SH-SY5Y (cell line): ENCODE results near the gene SNCA.

Experiments
- GATA2 ChIP-seq: IDR thresholded peaks from 2 replicates; pipeline ENCODE4 v1.6.1; 2011; ENCODE audit warnings: mild to moderate bottlenecking, low read depth, low read length
- GATA3 ChIP-seq: IDR thresholded peaks from 2 replicates; pipeline ENCODE4 v1.6.1; 2011; ENCODE audit warnings: low read depth, mild to moderate bottlenecking, low read length, moderate library complexity

DNA sequence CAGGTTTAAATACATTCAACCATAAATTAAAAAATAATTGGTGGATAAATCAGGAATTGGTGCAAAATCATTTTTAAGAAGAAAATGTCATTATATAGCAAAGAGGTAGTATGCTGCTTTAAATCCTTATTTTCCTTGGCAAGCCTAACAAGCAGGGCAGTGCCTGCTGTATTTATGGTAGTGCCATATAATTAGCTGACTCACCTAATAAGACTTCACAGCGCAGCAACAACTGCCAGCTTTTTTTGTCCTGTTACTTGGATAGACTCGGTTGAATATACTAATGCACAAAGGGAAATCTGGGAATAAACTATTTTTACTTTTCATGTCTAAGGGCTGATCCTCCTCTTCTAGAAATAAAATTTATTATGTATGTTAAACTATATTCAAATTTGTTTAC lies 99.1 kb downstream of the SNCA start:
- TF ChIP-seq GATA2 (no peak), GATA3 (no peak)
